ENCODE measurements around the gene COL6A2.
"Not testable (repeated sequence)": the region's sequence is repeated elsewhere in the genome, so short reads cannot be mapped to it uniquely, and the experiment has no call there.

The COL6A2 gene

GRCh38 chr21:46136739-46137349, 38.9 kb downstream of the COL6A2 start:
- H3K4me3 ChIP-seq (ENCODE audit: control insufficient read depth, low read depth, low read length) = no peak overlapping the region
- TF ChIP-seq CTCF (conservative IDR thresholded peaks at IDR 0.05; ENCODE audit: control insufficient read depth, insufficient read depth, low read depth, low read length) = no peak
- DNase-seq (ENCODE audit: low read depth) = no peak

- no peak for TF ChIP-seq CTCF (conservative IDR thresholded peaks at IDR 0.05; ENCODE audit: control insufficient read depth, insufficient read depth, low read depth, low read length)
- DNase-seq (ENCODE audit: low read depth) = no peak
- H3K4me3 ChIP-seq (ENCODE audit: control insufficient read depth, low read depth, low read length) = no peak overlapping the region
These were observed 40.0 kb downstream of the COL6A2 start for GRCh38 chr21:46137908-46138307.

GRCh38 chr21:46138383-46138970, 40.6 kb downstream of the COL6A2 start:
- DNase-seq (ENCODE audit: low read depth) = no peak
- TF ChIP-seq CTCF (conservative IDR thresholded peaks at IDR 0.05; ENCODE audit: control insufficient read depth, insufficient read depth, low read depth, low read length) = no peak

GRCh38 chr21:46139686-46140085, 41.8 kb downstream of the COL6A2 start:
- DNase-seq (ENCODE audit: low read depth) = no peak
- TF ChIP-seq CTCF (conservative IDR thresholded peaks at IDR 0.05; ENCODE audit: control insufficient read depth, insufficient read depth, low read depth, low read length) = no peak
- H3K4me3 ChIP-seq (ENCODE audit: control insufficient read depth, low read depth, low read length) = no peak overlapping the region

More at GRCh38 chr21:46138383-46138970, 40.6 kb downstream of the COL6A2 start:
- H3K4me3 ChIP-seq (ENCODE audit: control insufficient read depth, low read depth, low read length) = no peak overlapping the region

GRCh38 chr21:46140352-46141003, 42.6 kb downstream of the COL6A2 start:
- DNase-seq (ENCODE audit: low read depth) = peak; percentile 49
- not testable (repeated sequence) for H3K4me3 ChIP-seq (ENCODE audit: control insufficient read depth, low read depth, low read length)

GRCh38 chr21:46141767-46142581, 44.1 kb downstream of the COL6A2 start:
- TF ChIP-seq CTCF (conservative IDR thresholded peaks at IDR 0.05; ENCODE audit: control insufficient read depth, insufficient read depth, low read depth, low read length) = no peak
- no peak for DNase-seq (ENCODE audit: low read depth)
- H3K4me3 ChIP-seq (ENCODE audit: control insufficient read depth, low read depth, low read length) = no peak overlapping the region

Measured in fibroblast of mammary gland (primary cell).